Peyer's patch (tissue), 4 donors: ENCODE measurements around the gene ACLY. TPM values are rescaled to one million over a fixed set of nuclear protein-coding genes. Genes with fewer than 3 reads are reported as not detected.
"Not testable (repeated sequence)": the region's sequence is repeated elsewhere in the genome, so short reads cannot be mapped to it uniquely, and the experiment has no call there.

Experiments used
- DNase-seq, 3 donors: peaks; one replicate each; pipeline ENCODE4 v3.0.0-alpha.2; 2017 to 2019
- H3K27ac ChIP-seq, 4 donors: fragments of 200-600 bp; sonication (generic); one replicate each; pipeline ENCODE4 v1.5.1; 2016 to 2019
- H3K27me3 ChIP-seq, 2 donors: fragments of 200-600 bp; sonication (generic); one replicate each; pipeline ENCODE4 v1.5.1; 2019
- H3K36me3 ChIP-seq, 3 donors: fragments of 200-600 bp; sonication (generic); one replicate each; pipeline ENCODE4 v1.5.1; 2016 to 2019
- H3K4me1 ChIP-seq, 4 donors: fragments of 200-600 bp; sonication (generic); one replicate each; pipeline ENCODE4 v1.5.1; 2016 to 2019
- H3K4me3 ChIP-seq, 4 donors: fragments of 200-600 bp; sonication (generic); 1 replicate in 3 of 4; 2 replicates in 1 of 4; pipeline ENCODE4 v1.5.1; 2016 to 2019; ENCODE audit warnings: mild to moderate bottlenecking in 1 of 4
- H3K9me3 ChIP-seq, 4 donors: fragments of 200-600 bp; sonication (generic); one replicate each; pipeline ENCODE4 v1.5.1; 2016 to 2019; ENCODE audit warnings: mild to moderate bottlenecking in 1 of 4
- CTCF ChIP-seq, 6 experiments: fragments of 450-650 bp in 4 of 6; fragments of 200-600 bp in 2 of 6; sonication (generic) in 1 of 6; IDR thresholded peaks; one replicate each; pipeline ENCODE4 v1.5.1; 2017 to 2019; ENCODE audit warnings: antibody characterized with exemption in 6 of 6, mild to moderate bottlenecking in 3 of 6, moderate library complexity in 1 of 6
- POLR2A ChIP-seq, 2 donors: fragments of 450-650 bp; IDR thresholded peaks; one replicate each; pipeline ENCODE4 v1.5.1; 2017; ENCODE audit warnings: antibody characterized with exemption in 2 of 2, mild to moderate bottlenecking in 2 of 2, moderate library complexity in 2 of 2
- total RNA-seq, 4 donors: library from RNA; depleted of rRNA; stranded (reverse); fragments of >200 nt; gene quantifications; one replicate each; pipeline ENCODE4 v1.1.0, GENCODE V29; 2016

Gene ACLY
- total RNA-seq, 4 donors from 2014 or later: 54.5 to 108 (median 74.0) TPM

GRCh38 chr17:41937970-41938954, 19.5 kb upstream of the ACLY start:
- no peaks in the 10 kb centered on the region for H3K36me3 ChIP-seq
- no peak overlapping the region for H3K4me3 ChIP-seq
- H3K4me1 ChIP-seq: peaks cover 0 to 4% (median 0%) of the 10 kb centered on the region in 4 donors
- no peak overlapping the region for H3K27ac ChIP-seq
- no peak for DNase-seq
- no peaks in the 10 kb centered on the region for H3K27me3 ChIP-seq
- H3K9me3 ChIP-seq: no peaks in the 10 kb centered on the region
- TF ChIP-seq CTCF (IDR thresholded peaks at IDR 0.05) (no peak), POLR2A (IDR thresholded peaks at IDR 0.05) (no peak)

- TF ChIP-seq CTCF (IDR thresholded peaks at IDR 0.05) (no peak), POLR2A (IDR thresholded peaks at IDR 0.05) (no peak)
- Histone ChIP-seq H3K4me1 (no peaks in the 10 kb centered on the region), H3K36me3 (no peaks in the 10 kb centered on the region), H3K27ac (no peak overlapping the region), H3K4me3 (no peak overlapping the region), H3K9me3 (no peaks in the 10 kb centered on the region), H3K27me3 (no peaks in the 10 kb centered on the region)
- DNase-seq: no peak
Observed at GRCh38 chr17:41935641-41936040, 16.9 kb upstream of the ACLY start.

GRCh38 chr17:41932816-41933389, 14.2 kb upstream of the ACLY start:
- Histone ChIP-seq H3K9me3 (no peaks in the 10 kb centered on the region), H3K36me3 (no peaks in the 10 kb centered on the region), H3K27me3 (no peaks in the 10 kb centered on the region), H3K4me1 (peaks cover 0 to 6% (median 0%) of the 10 kb centered on the region in 4 donors), H3K4me3 (no peak overlapping the region), H3K27ac (no peak overlapping the region)
- no peak for TF ChIP-seq CTCF (IDR thresholded peaks at IDR 0.05)
- TF ChIP-seq POLR2A (IDR thresholded peaks at IDR 0.05): no peak
- no peak for DNase-seq

- H3K9me3 ChIP-seq, H3K36me3 ChIP-seq, H3K27ac ChIP-seq, DNase-seq, H3K27me3 ChIP-seq, H3K4me1 ChIP-seq, H3K4me3 ChIP-seq: not testable (repeated sequence)
Observed at GRCh38 chr17:41931715-41932114, 13.0 kb upstream of the ACLY start.

GRCh38 chr17:41930833-41931156, 12.0 kb upstream of the ACLY start:
- not testable (repeated sequence) for DNase-seq, H3K36me3 ChIP-seq, H3K27me3 ChIP-seq, H3K9me3 ChIP-seq, H3K4me1 ChIP-seq
- H3K4me3 ChIP-seq: peak overlapping the region; percentile 52 to 66 (median 60)
- peak overlapping the region in 2 of 4 donors; percentile 79 to 92 for H3K27ac ChIP-seq

- peak within 1 kb of the TSS; percentile 52 to 66 (median 60) for H3K4me3 ChIP-seq
- peaks cover 0 to 6% (median 0%) of the 10 kb centered on the region in 4 donors for H3K4me1 ChIP-seq
- no peaks in the 10 kb centered on the region for H3K9me3 ChIP-seq
- peak in 5 of 6 experiments; percentile 26 to 77 (median 66) for TF ChIP-seq CTCF (IDR thresholded peaks at IDR 0.05)
- TF ChIP-seq POLR2A (IDR thresholded peaks at IDR 0.05): peak; percentile 53 to 89
- peak; percentile 95 to 98 (median 98) for DNase-seq
- H3K36me3 ChIP-seq: no peaks in the 10 kb centered on the region
- H3K27ac ChIP-seq: peak within 1 kb of the TSS; percentile 67 to 92 (median 84)
- no peaks in the 10 kb centered on the region for H3K27me3 ChIP-seq
Observed at GRCh38 chr17:41930009-41930832, 11.5 kb upstream of the ACLY start, which contains the start of gene ODAD4. Gene ODAD4, plus strand, starts transcription at chr17:41930617. Its CDS starts 107 bp downstream, at chr17:41930724.
